ENCODE results near the gene SMAD6. TPM values are rescaled to one million over a fixed set of nuclear protein-coding genes. Genes with fewer than 3 reads are reported as not detected.

The SMAD6 gene
- total and polyA plus RNA-seq, 2 donors = 20.1 to 31.1 TPM

- Histone ChIP-seq H3K4me1 (ENCODE audit: insufficient read depth) (peaks cover 3% of the 10 kb centered on the region), H3K27ac (ENCODE audit: low read depth) (peak overlapping the region; percentile 19), H3K4me3 (ENCODE audit: low read depth, low read length) (no peak overlapping the region), H3K36me3 (ENCODE audit: insufficient read depth) (no peaks in the 10 kb centered on the region)
- WGBS = 81% methylated on average over 16 of the region's 16 CpGs
- DNase-seq (ENCODE audit: extremely low spot score) = no peak
Observed at GRCh38 chr15:66760097-66760967, 58.3 kb downstream of the SMAD6 start.

- Histone ChIP-seq H3K4me3 (ENCODE audit: low read depth, low read length) (no peak overlapping the region), H3K27ac (ENCODE audit: low read depth) (peak overlapping the region; percentile 70), H3K4me1 (ENCODE audit: insufficient read depth) (peaks cover 5% of the 10 kb centered on the region), H3K36me3 (ENCODE audit: insufficient read depth) (no peaks in the 10 kb centered on the region)
- no peak for DNase-seq (ENCODE audit: extremely low spot score)
- 30% methylated on average over 16 of the region's 16 CpGs for WGBS
Observed at GRCh38 chr15:66760968-66761725, 59.1 kb downstream of the SMAD6 start.

GRCh38 chr15:66761726-66762595 is 59.9 kb downstream of the SMAD6 start:
- no peak overlapping the region for H3K4me3 ChIP-seq (ENCODE audit: low read depth, low read length)
- no peak for DNase-seq (ENCODE audit: extremely low spot score)
- WGBS = 45% methylated on average over 17 of the region's 17 CpGs
- H3K27ac ChIP-seq (ENCODE audit: low read depth) = peak overlapping the region; percentile 70
- no peaks in the 10 kb centered on the region for H3K36me3 ChIP-seq (ENCODE audit: insufficient read depth)
- peaks cover 6% of the 10 kb centered on the region for H3K4me1 ChIP-seq (ENCODE audit: insufficient read depth)

GRCh38 chr15:66763186-66764071 is 61.4 kb downstream of the SMAD6 start:
- Histone ChIP-seq H3K27ac (ENCODE audit: low read depth) (peak overlapping the region; percentile 70), H3K4me3 (ENCODE audit: low read depth, low read length) (no peak overlapping the region), H3K4me1 (ENCODE audit: insufficient read depth) (peaks cover 6% of the 10 kb centered on the region), H3K36me3 (ENCODE audit: insufficient read depth) (no peaks in the 10 kb centered on the region)
- DNase-seq (ENCODE audit: extremely low spot score) = no peak
- 15% methylated on average over 23 of the region's 23 CpGs for WGBS

GRCh38 chr15:66764072-66764786 is 62.2 kb downstream of the SMAD6 start:
- no peaks in the 10 kb centered on the region for H3K36me3 ChIP-seq (ENCODE audit: insufficient read depth)
- H3K4me1 ChIP-seq (ENCODE audit: insufficient read depth) = peaks cover 6% of the 10 kb centered on the region
- DNase-seq (ENCODE audit: extremely low spot score) = no peak
- 41% methylated on average over 12 of the region's 12 CpGs for WGBS
- no peak overlapping the region for H3K4me3 ChIP-seq (ENCODE audit: low read depth, low read length)
- H3K27ac ChIP-seq (ENCODE audit: low read depth) = no peak overlapping the region

- Histone ChIP-seq H3K36me3 (ENCODE audit: insufficient read depth) (no peaks in the 10 kb centered on the region), H3K4me3 (ENCODE audit: low read depth, low read length) (no peak overlapping the region), H3K4me1 (ENCODE audit: insufficient read depth) (peaks cover 6% of the 10 kb centered on the region), H3K27ac (ENCODE audit: low read depth) (no peak overlapping the region)
- 41% methylated on average over 13 of the region's 13 CpGs for WGBS
- peak; percentile 79 for DNase-seq (ENCODE audit: extremely low spot score)
Observed at GRCh38 chr15:66765478-66766281, 63.6 kb downstream of the SMAD6 start.

- no peak overlapping the region for H3K27ac ChIP-seq (ENCODE audit: low read depth)
- no peak for DNase-seq (ENCODE audit: extremely low spot score)
- 64% methylated on average over 7 of the region's 7 CpGs for WGBS
- no peak overlapping the region for H3K4me3 ChIP-seq (ENCODE audit: low read depth, low read length)
- peaks cover 6% of the 10 kb centered on the region for H3K4me1 ChIP-seq (ENCODE audit: insufficient read depth)
- no peaks in the 10 kb centered on the region for H3K36me3 ChIP-seq (ENCODE audit: insufficient read depth)
Observed at GRCh38 chr15:66766282-66767230, 64.5 kb downstream of the SMAD6 start.

GRCh38 chr15:66767240-66767659 is 65.2 kb downstream of the SMAD6 start:
- Histone ChIP-seq H3K27ac (ENCODE audit: low read depth) (no peak overlapping the region), H3K4me1 (ENCODE audit: insufficient read depth) (peaks cover 6% of the 10 kb centered on the region), H3K36me3 (ENCODE audit: insufficient read depth) (no peaks in the 10 kb centered on the region), H3K4me3 (ENCODE audit: low read depth, low read length) (no peak overlapping the region)
- no peak for DNase-seq (ENCODE audit: extremely low spot score)
- WGBS = 90% methylated on average over 3 of the region's 3 CpGs

- DNase-seq (ENCODE audit: extremely low spot score) = no peak
- Histone ChIP-seq H3K4me1 (ENCODE audit: insufficient read depth) (peaks cover 3% of the 10 kb centered on the region), H3K36me3 (ENCODE audit: insufficient read depth) (no peaks in the 10 kb centered on the region), H3K4me3 (ENCODE audit: low read depth, low read length) (no peak overlapping the region), H3K27ac (ENCODE audit: low read depth) (no peak overlapping the region)
- WGBS = 94% methylated on average over 8 of the region's 8 CpGs
Observed at GRCh38 chr15:66768987-66769386, 67.0 kb downstream of the SMAD6 start.

- no peak overlapping the region for H3K4me3 ChIP-seq (ENCODE audit: low read depth, low read length)
- no peaks in the 10 kb centered on the region for H3K36me3 ChIP-seq (ENCODE audit: insufficient read depth)
- peaks cover 3% of the 10 kb centered on the region for H3K4me1 ChIP-seq (ENCODE audit: insufficient read depth)
- DNase-seq (ENCODE audit: extremely low spot score) = no peak
- H3K27ac ChIP-seq (ENCODE audit: low read depth) = peak overlapping the region; percentile 48
- WGBS = 51% methylated on average over 14 of the region's 14 CpGs
Observed at GRCh38 chr15:66770518-66771350, 68.7 kb downstream of the SMAD6 start.
